GM23338 (cell line): ENCODE results near the gene SLC25A26. TPM values are rescaled to one million over a fixed set of nuclear protein-coding genes. Genes with fewer than 3 reads are reported as not detected.

Source experiments
- ATAC-seq: fragments of 200-7000 bp; cut with Tn5 transposase; 3 replicates; pipeline ENCODE4 v1.9.1; 2020
- DNase-seq: peaks from one replicate; pipeline ENCODE4 v3.0.0-alpha.2; 2015; ENCODE audit warnings: low spot score
- H2AFZ ChIP-seq: fragments of 200-600 bp; sonication (generic); 2 replicates; pipeline ENCODE4 v1.8.0; 2016; ENCODE audit warnings: antibody characterized with exemption, mild to moderate bottlenecking, moderate library complexity
- H3F3A ChIP-seq: fragments of 200-600 bp; sonication (generic); replicated peaks from 2 replicates; pipeline ENCODE4 v1.8.0; 2017; ENCODE audit warnings: antibody characterized with exemption, mixed run types, low read depth
- H3K27ac ChIP-seq: fragments of 200-600 bp; sonication (generic); 2 replicates; pipeline ENCODE4 v1.6.1; 2016; ENCODE audit warnings: low read depth
- H3K27me3 ChIP-seq: fragments of 200-600 bp; sonication (generic); 2 replicates; pipeline ENCODE4 v1.8.0; 2016; ENCODE audit warnings: mild to moderate bottlenecking, mixed run types, moderate library complexity; ENCODE audit not compliant: insufficient read depth
- H3K36me3 ChIP-seq: fragments of 200-600 bp; sonication (generic); 2 replicates; pipeline ENCODE4 v1.8.0; 2016; ENCODE audit warnings: mild to moderate bottlenecking; ENCODE audit not compliant: insufficient read depth
- H3K4me1 ChIP-seq: fragments of 200-600 bp; sonication (generic); 2 replicates; pipeline ENCODE4 v1.8.0; 2016; ENCODE audit warnings: mild to moderate bottlenecking, moderate library complexity; ENCODE audit not compliant: insufficient read depth
- H3K4me2 ChIP-seq: fragments of 200-600 bp; sonication (generic); 2 replicates; pipeline ENCODE4 v1.7.1; 2017; ENCODE audit warnings: mixed run types
- H3K4me3 ChIP-seq: fragments of 200-600 bp; sonication (generic); 2 replicates; pipeline ENCODE4 v1.6.1; 2016; ENCODE audit warnings: mixed run types
- H3K79me2 ChIP-seq: fragments of 200-600 bp; sonication (generic); replicated peaks from 2 replicates; pipeline ENCODE4 v1.8.0; 2017; ENCODE audit warnings: mild to moderate bottlenecking; ENCODE audit not compliant: insufficient read depth
- H3K9me2 ChIP-seq: fragments of 200-600 bp; sonication (generic); 2 replicates; pipeline ENCODE4 v1.8.0; 2017; ENCODE audit not compliant: insufficient read depth
- H4K20me1 ChIP-seq: fragments of 200-600 bp; sonication (generic); replicated peaks from 2 replicates; pipeline ENCODE4 v1.8.0; 2017; ENCODE audit warnings: mild to moderate bottlenecking; ENCODE audit not compliant: insufficient read depth
- H3K27ac Mint-ChIP-seq: 2 replicates; pipeline ENCODE4 v1.8.0; 2020; ENCODE audit warnings: inconsistent platforms, mild to moderate bottlenecking, moderate library complexity, mixed read lengths
- H3K27me3 Mint-ChIP-seq: 3 replicates; pipeline ENCODE4 v1.8.0; 2022; ENCODE audit warnings: low read depth, mild to moderate bottlenecking, moderate library complexity, mixed read lengths, inconsistent platforms; ENCODE audit not compliant: insufficient read depth, poor library complexity
- H3K36me3 Mint-ChIP-seq: 3 replicates; pipeline ENCODE4 v1.8.0; 2021; ENCODE audit warnings: low read depth, mild to moderate bottlenecking, inconsistent platforms, moderate library complexity, mixed read lengths
- H3K4me1 Mint-ChIP-seq: 3 replicates; pipeline ENCODE4 v1.8.0; 2020; ENCODE audit warnings: mild to moderate bottlenecking, inconsistent platforms, mixed read lengths
- H3K4me3 Mint-ChIP-seq: 3 replicates; pipeline ENCODE4 v1.8.0; 2021; ENCODE audit warnings: moderate library complexity, mild to moderate bottlenecking, inconsistent platforms, mixed read lengths
- H3K9me3 Mint-ChIP-seq: 3 replicates; pipeline ENCODE4 v1.8.0; 2020; ENCODE audit warnings: moderate library complexity, mild to moderate bottlenecking, inconsistent platforms, mixed read lengths
- CTCF ChIP-seq, 2 experiments: fragments of 200-600 bp in 1 of 2; sonication (generic) in 1 of 2; conservative IDR thresholded peaks; 2 replicates each; pipeline versions ENCODE4 v1.5.1 to v1.6.1; 2016 to 2017; ENCODE audit warnings: antibody characterized with exemption in 2 of 2, low read depth in 2 of 2, mild to moderate bottlenecking in 2 of 2, moderate library complexity in 1 of 2
- EZH2phosphoT487 ChIP-seq: fragments of 200-600 bp; sonication (generic); IDR thresholded peaks from one replicate; pipeline ENCODE4 v1.8.1; 2018; ENCODE audit warnings: antibody characterized with exemption; ENCODE audit not compliant: unreplicated experiment
- POLR2AphosphoS5 ChIP-seq: IDR thresholded peaks from 2 replicates; pipeline ENCODE4 v1.6.1; 2016; ENCODE audit warnings: antibody characterized with exemption, low read depth
- ZNF462 ChIP-seq: fragments of 250-450 bp; sonication (Bioruptor Pico); IDR thresholded peaks from 2 replicates; pipeline ENCODE4 v1.5.0; 2020; ENCODE audit warnings: mild to moderate bottlenecking, moderate library complexity
- polyA plus RNA-seq: library from polyadenylated mRNA; unstranded; fragments of >200 nt; fragmentation: Nextera tagmentation; extraction: Ambion mirVana; gene quantifications from 2 replicates; pipeline ENCODE4 v1.2.1, GENCODE V29; 2016
- total RNA-seq: library from RNA; depleted of rRNA; stranded (reverse); fragments of >200 nt; shearing (Covaris generic); gene quantifications from 2 replicates; pipeline ENCODE4 v1.2.3, GENCODE V29; 2014

Gene SLC25A26
- total and polyA plus RNA-seq, 2 experiments from 2014 or later, result 24.8 to 40.2 TPM

- ATAC-seq (no peak), DNase-seq (peak; percentile 45)
- Mint-ChIP-seq H3K36me3 (no peaks in the 10 kb centered on the region; the same call in 2 of the 3 replicates), H3K4me1 (no peaks in the 10 kb centered on the region), H3K27me3 (no peaks in the 10 kb centered on the region), H3K4me3 (no peak overlapping the region), H3K27ac (no peak overlapping the region), H3K9me3 (no peaks in the 10 kb centered on the region)
- no peaks in the 10 kb centered on the region for H3K4me1 ChIP-seq
- no peaks in the 10 kb centered on the region for H4K20me1 ChIP-seq
- H3K9me2 ChIP-seq, result no peaks in the 10 kb centered on the region
- H3K4me3 ChIP-seq, result no peak overlapping the region
- H3K36me3 ChIP-seq, result no peaks in the 10 kb centered on the region; the same call in 1 of the 2 replicates
- no peak overlapping the region for H2AFZ ChIP-seq
- peaks cover 4% of the 10 kb centered on the region; the same call in 1 of the 2 replicates for H3K79me2 ChIP-seq
- H3K27me3 ChIP-seq, result no peaks in the 10 kb centered on the region
- no peak overlapping the region for H3K4me2 ChIP-seq
- TF ChIP-seq EZH2phosphoT487, result no peak
- TF ChIP-seq CTCF (conservative IDR thresholded peaks at IDR 0.05; ENCODE audit: low read depth in 2 of 2), result peak in 1 of 2 experiments; percentile 81; a peak in 3 of 4 replicates
- no peak for TF ChIP-seq ZNF462 (CRISPR knock-in tag)
- TF ChIP-seq POLR2AphosphoS5, result no peak
- H3F3A ChIP-seq, result no peaks in the 10 kb centered on the region
- no peak overlapping the region for H3K27ac ChIP-seq
These were observed 33.2 kb downstream of the SLC25A26 start for GRCh38 chr3:66253790-66254620.
